GM18507 (cell line): ENCODE measurements around the gene DCLRE1C.
"Not testable (repeated sequence)": the region's sequence is repeated elsewhere in the genome, so short reads cannot be mapped to it uniquely, and the experiment has no call there.

Source experiments
- DNase-seq: peaks from one replicate; pipeline ENCODE4 v3.0.0; 2011; ENCODE audit warnings: low read depth; ENCODE audit not compliant: insufficient read length; ENCODE audit errors: extremely low spot score
- FAIRE-seq: peaks from 2 replicates; lab custom pipeline; 2011; peaks lifted over from hg19 to GRCh38; lab: Jason Lieb, UNC

Gene DCLRE1C

DNA sequence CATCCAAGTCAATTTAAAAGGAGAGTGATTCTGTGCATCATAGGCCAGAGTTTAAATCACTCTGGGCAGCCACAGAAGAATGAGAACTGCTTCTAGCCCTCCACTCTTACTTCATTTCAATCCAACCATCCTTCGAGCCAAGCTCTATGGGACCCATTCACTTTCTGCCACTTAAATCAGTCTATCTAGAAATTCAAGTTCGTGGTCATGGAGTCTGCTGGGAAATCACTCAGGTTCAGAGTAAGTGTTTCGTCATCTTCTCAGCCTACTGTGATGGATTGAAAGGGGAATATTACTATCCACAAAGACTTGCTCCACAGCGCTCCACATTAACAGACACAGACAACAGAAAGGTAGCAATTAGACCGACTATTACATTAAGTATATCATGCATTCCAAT is 4.6 kb downstream of the DCLRE1C start:
- FAIRE-seq (no peak), DNase-seq (no peak)

DNA sequence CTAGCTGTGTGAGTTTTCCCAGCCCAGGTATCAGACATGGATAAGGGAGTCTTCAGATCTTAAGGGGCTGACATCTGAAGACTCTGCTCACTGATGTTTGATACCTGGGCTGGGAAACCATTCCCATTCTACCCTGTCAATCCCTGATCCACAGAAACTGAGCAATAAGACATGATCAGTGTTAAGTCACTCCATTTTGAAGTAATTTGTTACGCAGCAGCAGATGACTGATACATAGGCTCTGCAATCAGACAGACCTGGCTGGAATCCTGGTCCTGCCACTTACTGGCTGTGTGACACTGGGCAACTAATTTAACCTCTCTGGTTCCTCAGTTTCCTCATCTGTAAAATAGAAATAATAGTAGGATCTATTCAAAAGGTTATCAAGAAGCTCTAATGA is 6.6 kb downstream of the DCLRE1C start:
- FAIRE-seq (no peak), DNase-seq (no peak)

DNA sequence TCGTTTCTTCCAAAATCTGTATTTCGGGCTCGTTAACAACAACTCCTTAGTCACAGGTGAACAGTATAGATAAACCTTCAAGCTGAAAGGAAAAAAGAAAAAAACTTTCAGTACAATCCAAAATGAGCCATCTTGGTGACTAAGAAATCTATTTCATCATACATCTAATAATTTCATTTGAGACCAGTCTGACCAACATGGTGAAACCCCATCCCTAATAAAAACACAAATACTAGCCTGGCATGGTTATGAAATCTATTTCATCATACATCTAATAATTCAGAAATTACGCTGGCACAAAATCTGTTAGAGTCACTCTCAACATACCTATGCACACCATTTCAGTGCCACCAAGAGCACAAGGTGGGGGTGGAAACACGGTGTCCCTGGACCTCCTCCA is 8.8 kb downstream of the DCLRE1C start:
- FAIRE-seq: no peak

GRCh38 chr10:14942950-14943338 is 11.0 kb downstream of the DCLRE1C start:
- FAIRE-seq: peak; percentile 63
- DNase-seq: not testable (repeated sequence)

More for the DNA sequence above, 8.8 kb downstream of the DCLRE1C start:
- no peak for DNase-seq

- not testable (repeated sequence) for DNase-seq
- peak; percentile 95 for FAIRE-seq
Measured at GRCh38 chr10:14942147-14942949, 11.5 kb downstream of the DCLRE1C start.

DNA sequence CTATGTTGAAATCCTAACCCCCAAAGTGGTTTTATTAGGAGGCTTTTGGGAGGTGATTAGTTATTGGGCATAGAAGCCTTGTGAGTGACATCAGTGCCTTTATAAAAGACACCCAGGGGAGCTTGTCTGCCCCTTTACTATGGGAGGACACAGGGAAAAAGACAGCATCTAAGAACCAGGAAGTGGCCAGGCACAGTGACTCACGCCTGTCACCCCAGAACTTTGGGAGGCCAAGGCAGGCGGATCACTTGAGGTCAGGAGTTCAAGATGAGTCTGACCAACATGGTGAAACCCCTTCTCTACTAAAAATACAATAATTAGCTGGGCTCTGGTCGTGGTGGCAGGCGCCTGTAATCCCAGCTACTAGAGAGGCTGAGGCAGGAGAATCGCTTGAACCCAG is 14.9 kb downstream of the DCLRE1C start:
- FAIRE-seq: peak; percentile 73
- not testable (repeated sequence) for DNase-seq

DNA sequence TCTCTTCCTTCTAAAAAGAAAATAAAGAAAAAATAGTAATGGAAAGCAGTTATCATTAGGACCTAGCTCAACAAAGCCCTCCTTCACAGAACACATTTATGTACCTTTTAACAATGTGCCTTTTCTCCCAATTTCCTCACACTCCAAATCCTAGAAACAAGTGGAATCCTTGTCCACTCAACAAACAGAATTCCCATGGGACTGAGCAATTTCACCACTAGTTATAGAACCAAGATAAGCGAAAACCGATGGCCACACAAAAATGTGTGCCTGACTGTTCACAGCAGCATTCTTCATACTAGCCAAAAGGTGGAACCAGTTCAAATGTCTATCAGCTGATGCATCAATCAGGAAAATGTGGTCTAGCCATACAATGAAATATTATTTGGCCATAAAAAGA is 17.3 kb downstream of the DCLRE1C start:
- FAIRE-seq (no peak), DNase-seq (no peak)

GRCh38 chr10:14930610-14931009 is 23.3 kb downstream of the DCLRE1C start:
- no peak for DNase-seq

DNA sequence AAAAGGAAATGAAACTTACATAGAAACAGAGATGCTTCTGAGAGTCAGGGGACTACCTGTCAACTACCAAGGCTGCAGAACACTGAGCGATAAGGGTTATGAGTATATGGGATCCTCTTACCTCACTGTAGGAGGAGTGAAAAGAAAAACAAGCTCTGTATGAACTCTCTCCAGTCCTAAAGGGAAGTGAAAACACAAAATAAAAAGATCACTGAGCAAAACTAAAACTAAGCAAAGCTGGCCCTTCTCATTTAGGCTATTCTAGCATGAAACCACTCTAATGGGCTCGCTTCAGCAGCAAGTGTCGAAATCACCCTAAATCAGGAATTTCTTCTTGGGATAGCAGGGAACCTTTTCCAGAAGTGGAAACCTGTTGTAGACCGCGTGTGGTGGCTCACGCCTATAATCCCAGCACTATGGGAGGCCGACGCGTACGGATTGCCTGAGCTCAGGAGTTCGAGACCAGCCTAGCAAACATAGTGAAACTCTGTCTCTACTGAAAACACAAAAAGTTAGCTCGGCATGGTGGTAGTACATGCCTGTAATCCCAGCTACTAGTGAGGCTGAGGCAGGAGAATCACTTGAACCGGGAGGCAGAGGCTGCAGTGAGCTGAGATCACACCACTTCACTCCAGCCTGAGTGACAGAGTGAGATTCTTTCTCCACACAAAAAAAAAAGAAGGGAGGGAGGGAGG is 27.0 kb downstream of the DCLRE1C start:
- DNase-seq: peak; percentile 42
- peak; percentile 91 for FAIRE-seq

More at GRCh38 chr10:14930610-14931009, 23.3 kb downstream of the DCLRE1C start:
- FAIRE-seq: no peak

DNA sequence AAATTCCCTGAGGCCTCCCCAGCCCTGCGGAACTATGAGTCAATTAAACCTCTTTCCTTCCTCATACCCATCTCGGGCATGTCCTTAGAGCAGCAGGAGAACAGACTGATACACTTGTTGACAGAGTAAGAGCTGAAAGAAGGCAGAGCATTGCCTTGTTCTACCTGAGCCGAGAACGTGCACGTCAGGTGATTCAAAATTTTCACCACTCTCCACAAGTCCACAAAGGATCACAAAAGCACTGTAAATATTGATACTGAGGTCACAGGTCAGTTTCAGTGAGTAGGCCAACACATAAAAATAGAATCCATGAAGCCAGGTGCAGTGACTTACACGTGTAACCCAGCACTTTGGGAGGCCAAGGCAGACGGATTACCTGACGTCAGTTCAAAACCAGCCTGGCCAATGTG is 27.8 kb downstream of the DCLRE1C start:
- FAIRE-seq (peak; percentile 46), DNase-seq (no peak)

GRCh38 chr10:14925268-14925667 is 28.6 kb downstream of the DCLRE1C start:
- no peak for FAIRE-seq
- no peak for DNase-seq

- DNase-seq: no peak
- no peak for FAIRE-seq
Measured at GRCh38 chr10:14924013-14924412, 29.9 kb downstream of the DCLRE1C start.

DNA sequence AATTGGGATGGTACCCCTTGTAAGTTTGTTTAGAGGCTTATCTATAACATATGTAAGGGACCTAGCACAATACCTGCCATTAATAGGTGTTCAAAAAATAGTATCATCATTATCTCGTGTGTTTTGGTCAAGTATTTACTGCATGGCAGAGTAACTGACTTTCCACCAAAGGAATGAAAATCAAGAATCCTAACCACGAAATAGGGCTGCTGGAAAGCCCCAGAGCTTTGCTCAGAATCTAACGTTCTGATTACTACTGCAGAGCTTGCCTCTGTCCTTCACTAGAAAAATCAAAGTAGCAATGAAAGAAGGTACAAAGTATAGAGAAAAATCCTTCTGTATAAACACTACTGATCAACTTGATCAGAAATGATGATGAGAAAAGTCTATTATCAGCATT is 34.9 kb downstream of the DCLRE1C start:
- FAIRE-seq (peak; percentile 52), DNase-seq (no peak)

DNA sequence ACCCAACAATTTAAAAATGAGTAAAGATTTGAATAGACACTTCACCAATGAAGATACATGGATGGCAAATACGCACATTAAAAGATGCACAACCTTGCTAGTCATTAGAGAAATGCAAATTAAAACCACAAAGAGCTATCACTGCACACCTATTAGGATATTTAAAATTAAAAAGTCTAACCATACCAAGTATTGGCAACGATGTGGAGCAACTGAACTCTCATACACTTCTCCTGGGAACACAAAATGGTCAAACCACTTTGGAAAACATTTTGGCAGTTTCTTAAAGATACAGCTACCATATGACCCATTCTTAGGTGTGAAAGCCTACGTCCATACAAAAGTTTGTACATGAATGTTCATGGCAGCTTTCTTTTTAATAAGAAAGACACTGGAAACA is 36.1 kb downstream of the DCLRE1C start:
- DNase-seq: no peak
- FAIRE-seq: no peak

- FAIRE-seq: no peak
- DNase-seq: no peak
Measured at GRCh38 chr10:14916600-14916999, 37.3 kb downstream of the DCLRE1C start.

- FAIRE-seq: no peak
Measured at GRCh38 chr10:14911801-14912200, 42.1 kb downstream of the DCLRE1C start.

DNA sequence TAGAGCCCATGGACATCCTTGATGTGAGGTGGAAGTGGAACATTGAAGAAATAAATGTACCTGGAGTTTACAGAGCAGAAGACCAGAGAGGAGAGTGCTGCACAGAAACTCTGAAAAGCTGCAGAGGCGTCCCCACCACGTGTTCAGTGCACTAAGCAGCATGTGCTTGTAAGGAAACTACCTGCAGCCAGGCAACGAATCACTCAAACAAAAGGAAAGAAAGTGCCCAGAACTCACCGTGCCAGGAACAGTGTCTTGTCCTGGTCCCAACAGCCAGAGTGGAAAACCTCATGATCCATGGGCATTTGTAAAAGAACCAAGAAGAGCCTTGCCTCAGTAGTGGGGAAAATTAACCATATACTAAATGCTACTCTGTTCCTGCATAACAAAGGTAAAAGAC is 42.9 kb downstream of the DCLRE1C start:
- FAIRE-seq (no peak), DNase-seq (no peak)

More at GRCh38 chr10:14911801-14912200, 42.1 kb downstream of the DCLRE1C start:
- DNase-seq: no peak

GRCh38 chr10:14909101-14909500 is 44.8 kb downstream of the DCLRE1C start:
- DNase-seq (no peak), FAIRE-seq (no peak)

GRCh38 chr10:14907591-14907990 is 46.3 kb downstream of the DCLRE1C start:
- not testable (repeated sequence) for DNase-seq, FAIRE-seq

- DNase-seq (no peak), FAIRE-seq (no peak)
Measured at GRCh38 chr10:14906765-14907164, 47.1 kb downstream of the DCLRE1C start.

DNA sequence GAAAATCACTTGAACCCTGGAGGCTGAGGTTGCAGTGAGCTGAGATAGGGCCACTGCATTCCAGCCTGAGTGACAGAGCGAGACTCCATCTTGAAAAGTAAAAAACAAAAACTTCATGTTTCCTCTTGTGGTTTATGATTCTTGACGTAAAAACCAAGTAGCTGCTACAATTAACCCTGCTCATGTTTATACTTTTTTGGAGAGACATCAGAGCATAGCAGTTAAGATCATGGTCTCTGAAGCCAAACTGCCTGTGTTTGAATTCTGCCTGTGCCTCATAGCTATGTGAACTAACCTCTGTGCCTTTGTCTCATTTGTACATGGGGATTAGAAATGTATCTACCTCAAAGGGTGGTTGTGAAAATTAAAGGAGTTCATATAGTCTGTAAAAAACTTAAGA is 48.0 kb downstream of the DCLRE1C start:
- DNase-seq (no peak), FAIRE-seq (peak; percentile 38)
